ENCODE results near the gene SERPINI1. TPM values are rescaled to one million over a fixed set of nuclear protein-coding genes. Genes with fewer than 3 reads are reported as not detected.
A peak's percentile ranks its signal among the peaks of the same experiment; 100 is the strongest.

SERPINI1 gene
- total and polyA plus RNA-seq, 9 of the 15 experiments (the other 6 are each of a cell fraction or from before 2014, with no cell fraction given) = 1.6 to 9.9 (median 3.5) TPM

GRCh38 chr3:167733961-167734497, 1.5 kb upstream of the SERPINI1 start (continued):
- TF ChIP-seq ARID3B (CRISPR knock-in tag; IDR thresholded peaks at IDR 0.05; ENCODE audit: borderline replicate concordance) = no peak
- no peak for TF ChIP-seq SAP30 (IDR thresholded peaks at IDR 0.05; ENCODE audit: borderline replicate concordance, insufficient read depth, low read depth, low read length, poor library complexity, severe bottlenecking)
- no peak for TF ChIP-seq CBFB (CRISPR knock-in tag; IDR thresholded peaks at IDR 0.05)
- TF ChIP-seq LCOR (CRISPR knock-in tag; IDR thresholded peaks at IDR 0.05) = no peak
- TF ChIP-seq POLR2AphosphoS5 (IDR thresholded peaks at IDR 0.05; ENCODE audit: control insufficient read depth, insufficient read depth, low read depth, low read length) = peak; percentile 84
- TF ChIP-seq ZZZ3 (IDR thresholded peaks at IDR 0.05) = no peak
- peak in 1 of 3 experiments; percentile 34 for TF ChIP-seq YY1 (IDR thresholded peaks at IDR 0.05; ENCODE audit: borderline replicate concordance in 1 of 3, control insufficient read depth in 1 of 3, extremely low read depth in 1 of 3, insufficient read depth in 3 of 3, insufficient read length in 1 of 3, insufficient replicate concordance in 2 of 3, low read depth in 1 of 3, low read length in 2 of 3)
- no peak for TF ChIP-seq E2F6 (IDR thresholded peaks at IDR 0.05; ENCODE audit: borderline replicate concordance in 1 of 2, extremely low read depth in 1 of 2, insufficient read depth in 1 of 2, insufficient read length in 1 of 2, low read depth in 1 of 2, low read length in 1 of 2, poor library complexity in 1 of 2, severe bottlenecking in 1 of 2)
- peak; percentile 40; the same call in 1 of the 2 replicates for TF ChIP-seq GATAD2A (IDR thresholded peaks at IDR 0.05)
- peak; percentile 89 for TF ChIP-seq ESRRA (IDR thresholded peaks at IDR 0.05; ENCODE audit: borderline replicate concordance, low read depth)
- 0 out of 2 replicates have a peak, but pooled peaks have one; percentile 7 for TF ChIP-seq ZNF316 (IDR thresholded peaks at IDR 0.05)
- no peak for TF ChIP-seq PHF21A (IDR thresholded peaks at IDR 0.05; ENCODE audit: borderline replicate concordance, low read depth)
- no peak for TF ChIP-seq PTTG1 (tag; IDR thresholded peaks at IDR 0.05; ENCODE audit: low read depth)
- TF ChIP-seq ATF3 (IDR thresholded peaks at IDR 0.05) = 0 out of 2 replicates have a peak, but pooled peaks have one; percentile 11
- no peak; the same call in 1 of the 2 replicates for TF ChIP-seq ATF3 (CRISPR knock-in tag; conservative IDR thresholded peaks at IDR 0.05)
- no peak for TF ChIP-seq ZNF655 (CRISPR knock-in tag; IDR thresholded peaks at IDR 0.05)
- no peak for TF ChIP-seq RFX5 (IDR thresholded peaks at IDR 0.05; ENCODE audit: low read depth, low read length)
- TF ChIP-seq TAF1 (IDR thresholded peaks at IDR 0.05; ENCODE audit: control insufficient read depth, extremely low read depth, insufficient read depth, low read length, severe bottlenecking) = peak; percentile 85
- no peak for TF ChIP-seq ZNF57 (CRISPR knock-in tag; IDR thresholded peaks at IDR 0.05)
- no peak for TF ChIP-seq MTA2 (IDR thresholded peaks at IDR 0.05; ENCODE audit: low read depth)
- no peak for TF ChIP-seq HNRNPL (IDR thresholded peaks at IDR 0.05; ENCODE audit: low read depth, low read length)
- peak; percentile 69 for TF ChIP-seq TAF9B (IDR thresholded peaks at IDR 0.05; ENCODE audit: partially characterized antibody)
- TF ChIP-seq CSDE1 (IDR thresholded peaks at IDR 0.05) = no peak

Data from K562 (cell line).